Measurements from ENCODE around the gene GNPNAT1. TPM values are rescaled to one million over a fixed set of nuclear protein-coding genes. Genes with fewer than 3 reads are reported as not detected.
"Not testable (repeated sequence)": the region's sequence is repeated elsewhere in the genome, so short reads cannot be mapped to it uniquely, and the experiment has no call there.

GNPNAT1 gene
- total RNA-seq, 1 donor from 2014 or later: 33.9 TPM

- no peak for DNase-seq (ENCODE audit: low read depth)
These were observed 61.9 kb downstream of the GNPNAT1 start for GRCh38 chr14:52729585-52729924.

GRCh38 chr14:52729035-52729434 lies 62.4 kb downstream of the GNPNAT1 start:
- DNase-seq (ENCODE audit: low read depth): not testable (repeated sequence)

DNA sequence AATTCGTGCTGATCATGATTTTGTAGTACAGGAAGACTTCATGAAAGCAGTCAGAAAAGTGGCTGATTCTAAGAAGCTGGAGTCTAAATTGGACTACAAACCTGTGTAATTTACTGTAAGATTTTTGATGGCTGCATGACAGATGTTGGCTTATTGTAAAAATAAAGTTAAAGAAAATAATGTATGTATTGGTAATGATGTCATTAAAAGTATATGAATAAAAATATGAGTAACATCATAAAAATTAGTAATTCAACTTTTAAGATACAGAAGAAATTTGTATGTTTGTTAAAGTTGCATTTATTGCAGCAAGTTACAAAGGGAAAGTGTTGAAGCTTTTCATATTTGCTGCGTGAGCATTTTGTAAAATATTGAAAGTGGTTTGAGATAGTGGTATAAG lies 63.9 kb downstream of the GNPNAT1 start:
- DNase-seq (ENCODE audit: low read depth): not testable (repeated sequence)

Other genes with a start within 250 kb of the GNPNAT1 start
- gene TXNDC16, start 239.1 kb downstream of the GNPNAT1 start, total RNA-seq: 2.4 and 5.5 TPM in 2 replicates
- gene GPR137C, start 238.8 kb downstream of the GNPNAT1 start, total RNA-seq: 0.35 and 2.6 TPM in 2 replicates
- 104 and 154 TPM in 2 replicates for gene ERO1A, start 96.0 kb downstream of the GNPNAT1 start, total RNA-seq
- gene PSMC6, start 84.4 kb downstream of the GNPNAT1 start, total RNA-seq: 141 and 145 TPM in 2 replicates
- 22.3 and 23.8 TPM in 2 replicates for gene STYX, start 61.4 kb downstream of the GNPNAT1 start, total RNA-seq
- 87.2 and 126 TPM in 2 replicates for gene FERMT2, start 159.4 kb upstream of the GNPNAT1 start, total RNA-seq